GM21360 (cell line): ENCODE measurements around the gene WWC2.
"Not testable (repeated sequence)": the region's sequence is repeated elsewhere in the genome, so short reads cannot be mapped to it uniquely, and the experiment has no call there.

Experiments used
- ATAC-seq: cut with Tn5 transposase; IDR thresholded peaks from one replicate; pipeline ENCODE4 v1.9.1; 2021; ENCODE audit warnings: mild to moderate bottlenecking, moderate library complexity; ENCODE audit not compliant: unreplicated experiment

The WWC2 gene

DNA sequence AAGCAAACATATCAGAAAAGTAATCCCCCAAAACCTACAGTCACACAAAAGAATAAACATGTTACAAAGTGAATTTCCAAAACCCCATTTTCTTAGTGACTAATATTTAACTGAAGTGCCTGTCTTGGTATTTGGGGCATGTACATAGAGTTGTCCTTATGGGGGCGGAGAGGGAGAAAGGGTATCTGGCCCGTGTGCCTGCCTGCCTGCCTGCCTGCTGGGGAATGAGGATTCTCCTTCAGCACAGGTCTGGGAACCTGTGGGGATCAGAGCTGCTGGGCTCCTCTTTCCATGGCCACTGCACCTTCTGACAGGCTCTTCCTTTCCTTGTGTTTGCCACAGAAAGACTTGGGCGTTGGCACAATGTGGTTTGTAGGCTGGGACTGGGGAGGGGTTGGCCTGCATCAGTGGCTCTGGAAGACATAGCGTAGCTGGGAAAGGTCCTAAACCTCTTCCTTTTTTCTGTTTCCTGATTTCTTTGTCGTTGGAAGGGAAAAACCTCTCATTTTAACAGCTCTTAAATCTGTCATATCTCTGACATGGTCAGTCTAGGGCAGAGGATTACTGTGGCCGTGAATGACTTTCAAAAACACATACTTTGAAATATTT is 94.8 kb downstream of the WWC2 start:
- ATAC-seq, result not testable (repeated sequence)

DNA sequence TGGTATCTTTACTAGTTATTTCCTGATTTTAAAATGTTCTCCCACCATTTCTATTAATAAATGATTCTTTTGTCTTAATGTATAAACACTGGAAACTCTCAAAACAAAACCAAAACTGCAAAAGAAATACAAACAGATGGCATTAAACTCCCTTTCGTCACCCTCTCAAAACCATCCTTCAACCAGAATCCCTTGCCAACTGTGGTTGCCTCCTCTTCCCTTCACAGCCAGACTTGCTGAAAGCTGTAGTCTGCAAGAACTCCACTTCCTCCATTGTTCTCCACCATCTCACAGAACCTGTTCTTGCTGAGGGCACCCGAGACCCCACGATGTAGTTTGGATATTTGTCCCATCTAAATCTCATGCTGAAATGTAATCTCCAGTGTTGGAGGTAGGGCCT is 96.5 kb downstream of the WWC2 start:
- ATAC-seq, result no peak

DNA sequence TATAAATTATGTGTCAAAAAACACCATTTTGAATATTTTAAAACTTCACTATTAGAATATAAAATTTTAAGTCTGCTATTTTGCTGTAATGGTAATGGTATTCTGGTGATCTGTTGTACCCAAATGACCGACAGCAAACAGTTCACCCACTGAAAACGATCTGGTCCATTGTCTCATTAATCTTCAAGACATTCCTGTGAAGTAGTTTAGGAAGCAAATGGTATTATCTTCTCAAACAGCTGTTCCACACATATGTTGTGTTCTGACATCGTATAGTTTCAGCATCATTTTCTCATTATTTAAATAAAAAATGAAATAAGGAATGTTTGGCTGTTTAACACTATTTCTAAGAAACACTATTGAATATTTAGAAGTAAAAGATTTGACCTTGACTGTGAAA is 98.1 kb downstream of the WWC2 start:
- ATAC-seq, result no peak

DNA sequence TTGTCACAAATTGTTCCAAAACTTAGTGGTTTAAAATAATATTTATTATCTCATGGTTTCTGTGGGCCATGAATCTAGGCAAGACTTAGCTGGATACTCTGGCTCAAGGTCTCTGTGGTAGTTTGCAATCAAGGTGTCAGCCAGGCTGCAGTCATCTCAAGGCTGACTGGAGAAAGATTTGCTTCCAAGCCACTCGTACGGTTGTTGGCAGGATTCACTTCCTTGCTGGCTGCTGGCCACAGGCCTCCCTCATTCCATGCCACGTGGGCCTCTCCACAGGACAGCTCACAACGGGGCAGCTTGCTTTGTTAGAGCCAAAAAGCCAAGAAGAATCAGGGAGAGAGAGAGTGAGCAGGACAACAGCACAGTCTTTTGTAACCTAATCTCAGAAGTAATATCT is 101.4 kb downstream of the WWC2 start:
- ATAC-seq, result no peak

DNA sequence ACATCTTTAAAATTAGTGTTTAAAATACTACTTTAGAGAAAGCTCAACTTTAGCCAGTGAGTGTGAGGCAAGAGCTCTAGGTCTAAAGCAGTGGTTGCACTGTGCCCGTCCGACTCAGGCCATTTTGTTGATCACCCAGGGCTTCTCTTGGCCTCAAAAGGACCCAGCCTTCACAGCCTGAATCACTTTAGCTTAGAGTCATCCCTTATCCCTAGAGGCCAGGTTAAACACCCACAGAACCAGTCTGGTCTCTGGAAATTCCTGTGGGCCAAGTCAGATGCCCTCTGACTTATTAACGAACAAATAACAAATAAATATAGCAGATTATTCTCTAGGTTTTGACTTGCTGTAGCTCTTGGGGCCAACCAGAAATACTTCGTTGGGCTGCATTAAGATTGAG is 102.3 kb downstream of the WWC2 start:
- ATAC-seq, result no peak

DNA sequence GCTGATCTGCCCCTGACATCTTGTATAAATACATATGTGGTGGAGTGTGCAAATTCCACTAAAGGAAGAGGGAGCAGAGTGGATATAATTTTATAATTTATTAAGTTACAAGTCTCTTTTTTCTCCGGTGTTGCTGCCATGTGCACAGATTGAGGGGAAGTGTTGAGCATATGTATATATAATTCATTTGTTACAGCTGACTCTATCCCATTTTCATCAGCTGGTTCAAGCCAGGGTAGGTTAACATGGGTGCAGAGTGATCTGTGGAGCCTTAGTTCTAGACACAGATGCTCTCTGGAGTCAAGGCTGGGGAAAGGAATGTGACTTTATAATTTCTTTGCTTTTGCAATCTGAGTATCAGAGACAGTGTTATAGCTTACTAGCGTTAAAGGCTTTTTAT is 103.5 kb downstream of the WWC2 start:
- ATAC-seq, result no peak

DNA sequence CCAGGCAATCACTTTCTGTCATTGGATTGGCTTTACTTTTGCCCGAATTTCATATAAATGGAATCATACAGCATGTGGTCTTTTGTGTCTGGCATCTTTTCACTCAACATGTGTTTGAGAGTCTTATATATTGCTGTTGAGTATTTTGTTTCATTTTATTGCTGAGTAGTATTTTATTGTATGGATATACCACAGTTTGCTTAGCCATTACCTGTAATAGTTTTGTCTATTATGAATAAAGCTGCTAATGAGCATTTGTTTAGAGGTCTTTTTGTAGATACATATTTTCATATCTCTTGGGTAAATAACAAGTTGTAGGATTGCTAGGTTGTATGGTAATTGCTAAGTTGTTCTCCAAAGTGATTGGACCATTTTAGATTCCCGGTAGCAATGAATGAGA is 105.7 kb downstream of the WWC2 start:
- ATAC-seq, result no peak

DNA sequence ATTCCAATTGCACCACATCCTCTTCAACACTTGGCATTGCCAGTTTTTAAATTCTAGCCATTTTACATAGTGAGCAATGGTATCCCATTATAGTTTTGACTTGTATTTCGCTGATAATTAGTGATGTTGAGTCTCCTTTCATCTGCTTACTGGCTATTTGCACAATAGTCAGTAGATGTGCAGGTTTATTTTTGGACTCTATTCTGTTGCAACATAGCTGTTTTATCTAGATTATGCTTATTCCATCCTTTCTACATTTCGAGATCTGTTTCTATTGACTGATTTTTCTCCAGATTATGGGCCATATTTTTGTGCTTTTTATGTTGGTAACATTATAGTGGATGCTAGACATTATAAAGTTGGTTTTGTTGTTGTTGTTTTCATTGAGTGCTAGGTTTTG is 106.1 kb downstream of the WWC2 start:
- ATAC-seq, result no peak

DNA sequence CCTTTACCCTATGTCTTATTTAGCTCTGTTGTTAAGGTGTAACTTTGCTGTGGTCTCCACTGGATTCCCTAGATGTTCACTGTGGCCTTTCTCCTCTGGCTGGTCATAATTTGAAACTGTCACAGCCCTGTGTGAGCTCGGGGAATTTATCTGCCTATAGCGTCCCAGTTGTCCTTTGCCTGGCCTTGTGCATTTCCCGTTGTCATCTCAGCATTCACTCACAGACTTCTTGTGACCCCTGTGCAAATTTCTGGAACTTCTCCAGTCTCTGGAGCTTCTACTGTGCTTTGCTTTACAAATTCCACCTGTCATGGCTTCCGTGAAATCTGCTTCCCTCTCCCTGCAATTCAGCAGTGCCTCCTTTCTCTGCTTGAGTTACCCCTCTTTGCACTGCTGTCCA is 106.7 kb downstream of the WWC2 start:
- ATAC-seq, result no peak

DNA sequence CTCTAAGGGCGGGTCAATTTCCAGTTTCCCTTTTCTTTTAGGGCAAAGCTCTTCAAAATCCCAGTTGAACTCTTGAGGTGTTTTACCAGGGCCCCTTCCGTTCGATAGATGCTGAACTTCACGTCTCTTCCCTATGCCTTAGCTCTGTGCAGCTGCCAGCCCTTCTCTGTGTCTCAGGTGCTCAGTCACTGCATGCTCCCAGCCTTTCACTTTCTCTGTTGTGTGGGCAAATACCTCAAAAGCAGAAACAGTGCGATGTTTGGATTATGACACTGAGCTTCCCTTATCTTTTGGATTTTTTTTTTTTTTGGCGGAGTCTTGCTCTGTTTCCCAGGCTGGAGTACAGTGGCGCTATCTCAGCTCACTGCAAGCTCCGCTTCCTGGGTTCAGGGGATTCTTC is 112.5 kb downstream of the WWC2 start:
- ATAC-seq, result no peak

DNA sequence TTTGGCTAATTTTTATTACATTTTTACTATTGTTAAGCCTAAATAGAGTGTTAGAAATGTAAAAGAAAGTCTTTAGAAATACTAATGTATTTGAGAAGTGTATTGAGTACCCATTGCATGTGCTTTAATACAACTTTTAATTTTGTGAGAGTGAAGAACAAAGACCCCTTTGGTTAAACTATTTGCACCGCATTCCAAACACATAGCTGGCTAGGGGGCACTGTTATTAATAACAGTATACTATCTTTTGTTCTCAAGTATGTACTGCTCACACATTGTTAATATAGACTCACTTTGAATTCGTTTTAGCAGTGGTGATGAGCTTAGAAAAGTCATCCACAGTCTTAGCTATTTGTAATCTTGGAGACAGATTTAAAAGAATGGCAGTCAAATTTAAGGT is 114.9 kb downstream of the WWC2 start:
- no peak for ATAC-seq

DNA sequence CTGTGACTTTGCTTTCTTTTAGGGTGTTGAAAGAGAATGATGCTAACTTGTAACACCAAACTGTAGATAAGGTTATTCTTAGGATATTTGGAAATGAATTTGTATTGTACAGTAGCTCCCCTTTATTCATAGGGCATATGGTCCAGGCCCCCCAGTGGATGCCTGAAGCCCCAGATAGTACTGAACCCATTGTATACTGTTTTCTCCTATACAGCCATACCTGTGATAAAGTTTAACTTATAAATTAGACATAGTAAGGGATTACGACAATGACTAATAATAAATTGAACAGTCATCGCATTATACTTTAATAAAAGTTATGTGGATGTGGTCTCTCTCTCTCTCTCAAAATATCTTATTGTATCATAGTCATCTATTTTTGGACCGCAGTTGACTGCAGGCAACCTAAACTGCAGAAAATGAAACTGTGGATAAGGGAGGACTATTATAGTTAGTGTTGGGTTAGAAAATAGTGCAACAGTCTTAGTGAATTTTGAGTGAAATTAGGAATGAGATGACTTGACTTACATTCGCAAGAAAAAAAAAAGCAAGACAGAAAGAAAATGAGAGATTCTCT is 115.9 kb downstream of the WWC2 start:
- ATAC-seq, result no peak

DNA sequence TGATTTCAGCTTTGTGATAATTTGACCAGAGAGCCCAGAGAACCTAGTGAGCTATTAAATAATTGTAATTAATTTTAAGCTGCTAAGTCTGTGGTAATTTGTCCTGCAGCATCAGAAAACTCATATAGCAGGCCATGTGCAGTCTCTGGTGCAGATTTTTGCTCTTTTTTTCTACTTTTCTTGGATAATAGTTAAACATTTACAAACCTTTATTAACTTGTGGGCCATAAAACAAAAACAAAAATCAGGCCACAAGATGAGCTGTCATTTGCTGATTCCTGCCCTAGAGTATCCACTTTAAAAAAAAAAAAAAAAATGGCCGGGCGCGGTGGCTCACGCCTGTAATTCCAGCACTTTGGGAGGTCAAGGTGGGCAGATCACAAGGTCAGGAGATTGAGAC is 121.2 kb downstream of the WWC2 start:
- no peak for ATAC-seq

DNA sequence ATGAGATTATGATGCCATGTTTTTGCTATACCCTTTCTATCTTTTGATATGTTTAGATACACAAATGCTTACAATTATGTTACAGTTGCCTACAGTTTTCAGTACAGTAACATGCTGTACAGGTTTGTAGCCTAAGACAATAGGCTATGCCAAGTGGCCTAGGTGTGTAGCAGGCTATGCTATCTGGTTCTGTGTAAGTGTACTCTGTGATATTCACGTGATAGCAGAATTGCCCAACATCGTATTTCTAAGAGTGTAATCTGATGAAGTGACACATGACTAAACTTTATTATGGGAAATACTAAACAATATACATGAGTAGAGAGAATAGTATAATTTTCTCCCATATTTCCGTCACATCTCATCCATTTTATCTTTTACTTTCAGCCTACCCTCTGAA is 124.0 kb downstream of the WWC2 start:
- ATAC-seq, result no peak

DNA sequence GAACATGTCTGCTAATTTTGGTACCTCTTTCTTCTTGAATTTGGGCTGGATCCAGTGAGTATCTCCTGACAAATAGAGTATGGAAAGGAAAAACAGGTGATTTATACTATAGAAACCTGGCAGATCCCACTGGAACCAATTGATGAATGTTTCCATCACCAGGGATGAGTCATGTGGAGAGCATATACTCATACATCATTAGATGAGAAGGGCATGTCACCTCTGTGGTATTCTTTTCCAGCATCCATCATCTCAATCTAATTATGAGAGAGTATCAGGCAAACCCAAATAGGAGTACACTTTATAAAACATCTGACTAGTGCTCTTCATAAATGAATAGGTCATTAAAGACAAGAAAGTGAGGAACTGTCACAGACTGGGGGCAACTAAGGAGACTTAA is 130.3 kb downstream of the WWC2 start:
- no peak for ATAC-seq

DNA sequence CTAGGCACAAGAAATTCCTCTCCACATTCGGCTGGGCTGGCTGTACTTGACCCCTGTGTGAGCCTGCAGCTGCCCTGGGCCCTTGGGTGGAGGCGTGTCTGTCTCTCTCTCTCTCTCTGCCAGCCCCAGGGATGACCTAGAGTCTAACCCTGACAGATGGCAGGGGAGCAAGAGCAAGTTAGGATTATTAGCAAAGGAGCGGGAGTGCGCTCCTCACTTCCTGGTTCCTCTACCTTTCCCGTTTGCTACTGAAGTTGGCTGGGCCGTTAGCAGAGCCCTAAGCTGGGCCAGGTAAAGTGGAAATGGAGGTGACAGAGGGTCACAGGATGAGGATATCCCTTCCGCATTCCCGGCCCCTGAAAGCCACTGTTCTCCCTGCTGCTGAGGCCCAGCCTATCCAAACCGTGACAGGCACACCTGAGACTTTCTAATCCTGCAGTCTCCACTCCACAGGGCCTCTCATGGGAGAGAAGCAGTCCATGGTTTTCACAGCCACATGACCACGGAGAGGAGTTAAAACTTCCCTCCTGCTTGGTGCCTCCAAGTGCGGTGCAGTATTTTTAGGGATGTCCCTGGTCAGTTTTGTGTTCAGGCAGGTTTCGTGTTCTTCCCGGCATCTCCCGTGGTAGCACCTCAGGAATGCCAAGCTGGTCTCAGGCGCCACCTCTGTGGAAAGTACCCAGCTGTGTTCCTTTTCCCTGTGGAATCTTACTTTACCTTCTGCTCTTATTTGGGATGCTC is 141.7 kb downstream of the WWC2 start:
- ATAC-seq, result no peak

DNA sequence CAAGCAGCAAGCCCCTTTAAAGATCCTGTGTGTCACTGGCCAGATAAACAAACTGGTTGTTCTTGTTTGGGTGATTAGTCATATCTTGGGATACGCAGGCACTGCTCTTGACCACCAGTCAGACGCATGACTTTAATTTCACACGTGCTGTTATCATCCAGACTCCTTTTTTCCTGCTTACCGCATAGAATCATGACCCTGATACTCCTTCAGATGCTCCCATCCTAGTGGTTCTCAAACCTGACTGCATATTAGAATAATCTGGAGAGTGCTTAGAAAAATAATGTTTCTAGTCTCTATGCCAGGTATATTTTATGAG is 142.2 kb downstream of the WWC2 start:
- no peak for ATAC-seq

DNA sequence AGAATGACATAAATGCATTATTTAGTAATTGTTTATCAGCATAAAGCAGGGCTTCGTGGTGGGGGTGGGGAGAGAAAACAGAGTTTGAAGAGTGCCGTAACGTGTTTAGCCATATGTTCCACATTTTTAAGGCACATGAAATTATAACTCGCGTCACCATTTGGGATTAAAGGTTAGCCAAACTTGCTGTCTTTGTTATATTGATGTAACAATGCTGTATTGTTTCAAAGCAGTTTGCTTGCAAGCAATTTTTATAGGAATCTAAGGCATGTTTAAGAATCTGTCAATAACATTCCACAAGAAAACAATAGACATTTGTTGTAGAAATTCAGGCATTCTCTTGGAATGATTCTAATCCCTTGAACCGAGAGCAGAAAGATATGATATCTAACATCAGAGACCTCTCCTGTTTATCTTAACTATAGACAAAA is 142.7 kb downstream of the WWC2 start:
- no peak for ATAC-seq

DNA sequence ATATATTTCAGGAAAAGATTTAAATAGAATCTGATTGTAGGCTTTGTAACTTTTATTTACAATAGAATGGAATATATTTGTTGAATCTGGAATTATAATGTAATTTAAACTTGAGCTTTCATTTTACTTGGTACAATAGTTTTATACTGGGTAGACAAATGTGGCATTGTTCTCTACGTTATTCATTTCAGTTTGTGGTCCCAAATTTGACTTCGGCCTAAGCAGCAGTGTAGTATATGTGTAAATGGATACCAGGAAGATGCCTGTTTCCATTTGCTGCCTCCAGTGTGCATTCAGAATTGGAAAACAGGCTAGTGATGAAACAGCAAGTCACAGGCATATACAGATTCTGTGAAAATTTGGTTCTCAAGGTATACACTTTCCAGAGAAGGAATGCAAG is 143.2 kb downstream of the WWC2 start:
- ATAC-seq, result no peak

DNA sequence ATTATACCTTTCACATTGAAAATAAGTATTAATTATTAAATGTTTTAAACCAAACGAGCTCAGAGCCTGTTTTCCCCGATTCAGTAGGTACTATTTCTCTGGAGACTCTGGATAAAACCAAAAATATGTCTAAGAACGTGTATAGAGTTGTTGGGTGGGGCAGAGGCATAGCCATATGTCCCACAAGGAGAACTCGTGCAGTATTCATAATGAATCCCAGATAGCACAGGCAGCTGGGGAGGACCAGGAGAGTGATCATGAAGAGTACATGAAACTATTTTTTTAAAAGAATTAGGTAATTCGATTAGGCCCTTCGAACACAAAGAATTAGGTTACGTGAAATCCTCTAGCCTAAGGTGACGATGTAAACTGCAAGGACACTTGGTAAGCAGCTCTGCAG is 145.0 kb downstream of the WWC2 start:
- no peak for ATAC-seq

DNA sequence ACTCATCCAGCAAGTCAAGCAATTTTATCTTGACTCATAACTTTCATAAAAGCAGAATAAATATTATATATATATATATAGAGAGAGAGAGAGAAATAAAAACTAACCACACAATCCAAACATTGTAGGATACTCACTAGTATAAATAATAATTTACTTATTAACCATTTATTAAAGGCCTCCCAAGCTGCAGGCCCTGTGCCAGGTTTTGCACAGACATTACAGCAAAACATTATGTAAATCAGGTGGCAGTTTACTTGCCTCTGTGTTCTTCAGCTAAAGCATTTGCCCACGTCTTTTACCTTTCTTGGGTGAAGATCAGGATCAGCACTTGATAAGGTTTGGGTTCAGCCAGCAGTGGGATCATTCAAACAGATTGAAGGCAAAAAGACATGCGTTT is 145.4 kb downstream of the WWC2 start:
- no peak for ATAC-seq

DNA sequence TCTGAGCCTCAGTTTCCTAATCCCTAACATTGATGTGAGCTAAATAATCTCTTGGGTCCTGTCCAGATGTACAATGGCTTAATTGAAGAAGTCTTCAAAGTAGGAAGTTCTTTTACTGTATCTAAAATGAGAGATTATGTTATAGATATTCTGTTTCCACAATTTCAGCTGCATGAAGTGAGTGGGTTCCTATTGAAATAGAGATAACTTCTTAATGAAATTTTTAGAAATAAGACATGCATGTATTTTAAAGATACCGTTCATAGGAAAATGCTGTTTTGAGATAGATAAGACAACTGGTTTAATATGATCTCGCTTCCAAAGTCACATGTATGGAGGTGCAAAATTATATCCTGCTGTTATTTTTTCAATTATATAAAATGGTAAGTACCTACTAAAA is 149.1 kb downstream of the WWC2 start:
- ATAC-seq, result no peak

DNA sequence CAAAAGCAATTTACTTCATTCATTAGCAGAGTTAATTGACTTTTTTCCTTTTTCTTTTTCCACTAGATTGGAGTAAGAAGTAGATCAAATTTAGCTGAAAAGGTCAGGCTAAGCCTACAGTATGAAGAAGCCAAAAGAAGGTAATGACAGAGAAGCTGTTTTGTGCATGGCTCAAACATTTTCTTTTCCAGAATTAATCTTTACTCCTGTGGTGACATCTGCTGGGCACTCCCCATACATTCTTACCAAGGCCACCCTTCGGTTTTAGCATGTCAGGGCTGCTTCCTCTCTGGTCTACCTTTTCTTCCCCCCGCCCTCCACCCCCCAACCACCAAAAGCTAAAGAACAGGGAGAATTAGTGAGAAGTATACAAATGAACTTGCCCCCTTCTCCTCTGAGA is 150.8 kb downstream of the WWC2 start:
- no peak for ATAC-seq
